HCT116 (cell line): ENCODE measurements around the gene FAM193A. TPM values are rescaled to one million over a fixed set of nuclear protein-coding genes. Genes with fewer than 3 reads are reported as not detected.

Experiments
- ATAC-seq: fragments of 200-7000 bp; cut with Tn5 transposase; 2 replicates; pipeline ENCODE4 v1.9.1; 2020; ENCODE audit warnings: mild to moderate bottlenecking, moderate library complexity
- BruUV-seq: library from RNA; stranded (reverse); fragments of 400-500 nt; replicated peaks from 2 replicates; lab custom pipeline; 2021; lab: Mats Ljungman, UMichigan
- CTCF ChIA-PET: fragments of 300-600 bp; sonication (Branson Sonifier 250); formaldehyde crosslinking; loops from one replicate; lab custom pipeline; 2021; ENCODE audit warnings: antibody characterized with exemption; lab: Charles Lee
- POLR2A ChIA-PET: fragments of 300-600, 350-600 bp; sonication (Branson Sonifier 250); formaldehyde crosslinking; loops from one replicate; lab custom pipeline; 2021; ENCODE audit warnings: antibody characterized with exemption; lab: Charles Lee
- RAD21 ChIA-PET, 2 experiments: fragments of 300-600 bp; sonication (Branson Sonifier 250); formaldehyde crosslinking; loops; one replicate each; lab custom pipeline; 2023; ENCODE audit warnings: low total read pairs in 2 of 2; ENCODE audit not compliant: uncharacterized antibody in 2 of 2, unreplicated experiment in 2 of 2, low non-redundant PET in 1 of 2; lab: Charles Lee
- DNase-seq: peaks from one replicate; pipeline ENCODE4 v3.0.0-alpha.2; 2010; ENCODE audit warnings: low read depth, low spot score
- H2AFZ ChIP-seq: fragments of 200-600 bp; shearing (Covaris generic), sonication (generic); 2 replicates; pipeline ENCODE4 v1.6.1; 2017; ENCODE audit warnings: low read depth, mixed run types, mixed read lengths, antibody characterized with exemption, low read length; ENCODE audit not compliant: poor library complexity, severe bottlenecking
- H3K27ac ChIP-seq: 2 replicates; pipeline ENCODE4 v1.5.1; 2012; ENCODE audit warnings: low read depth, low read length
- H3K27me3 ChIP-seq: fragments of 200-600 bp; sonication (generic); 2 replicates; pipeline ENCODE4 v1.6.1; 2016; ENCODE audit warnings: mixed run types, low read length, mixed read lengths; ENCODE audit not compliant: insufficient read depth
- H3K36me3 ChIP-seq, 2 experiments: fragments of 200-500 bp in 1 of 2; fragments of 200-600 bp in 1 of 2; sonication (Bioruptor generic) in 1 of 2; sonication (generic) in 1 of 2; 2 replicates each; pipeline versions ENCODE4 v1.5.1 to v1.6.1; 2014 to 2016; ENCODE audit warnings: low read length in 2 of 2, inconsistent platforms in 1 of 2, mixed read lengths in 1 of 2, mixed run types in 1 of 2; ENCODE audit not compliant: insufficient read depth in 2 of 2, control insufficient read depth in 1 of 2
- H3K4me1 ChIP-seq, 2 experiments: fragments of 200-600 bp in 1 of 2; sonication (generic) in 1 of 2; 2 replicates each; pipeline versions ENCODE4 v1.5.1 to v1.6.1; 2012 to 2017; ENCODE audit warnings: low read length in 2 of 2, inconsistent platforms in 1 of 2, mild to moderate bottlenecking in 1 of 2, mixed read lengths in 1 of 2, mixed run types in 1 of 2, moderate library complexity in 1 of 2; ENCODE audit not compliant: insufficient read depth in 2 of 2, control insufficient read depth in 1 of 2
- H3K4me2 ChIP-seq: fragments of 200-600 bp; sonication (generic); 2 replicates; pipeline ENCODE4 v1.6.1; 2017; ENCODE audit warnings: mixed run types, low read length, mixed read lengths
- H3K4me3 ChIP-seq, 2 experiments: fragments of 200-600 bp in 1 of 2; sonication (generic) in 1 of 2; replicated peaks in 1 of 2; 2 replicates each; pipeline ENCODE4 v1.5.1; 2011 to 2016; ENCODE audit warnings: low read length in 2 of 2, control low read depth in 1 of 2, low read depth in 1 of 2, mild to moderate bottlenecking in 1 of 2, mixed read lengths in 1 of 2, mixed run types in 1 of 2
- H3K79me2 ChIP-seq: fragments of 200-600 bp; sonication (generic); 2 replicates; pipeline ENCODE4 v1.6.1; 2017; ENCODE audit warnings: mild to moderate bottlenecking, mixed run types, low read length, moderate library complexity, mixed read lengths; ENCODE audit not compliant: insufficient read depth
- H3K9ac ChIP-seq: fragments of 200-600 bp; sonication (generic); 2 replicates; pipeline ENCODE4 v1.6.1; 2016; ENCODE audit warnings: low read length, mixed read lengths
- H3K9me2 ChIP-seq: fragments of 200-600 bp; sonication (generic), shearing (Covaris generic); 2 replicates; pipeline ENCODE4 v1.6.1; 2017; ENCODE audit warnings: mixed run types, mild to moderate bottlenecking, moderate library complexity; ENCODE audit not compliant: insufficient read depth
- H3K9me3 ChIP-seq, 2 experiments: fragments of 200-500 bp in 1 of 2; fragments of 200-600 bp in 1 of 2; sonication (Bioruptor generic) in 1 of 2; sonication (generic) in 1 of 2; 2 replicates each; pipeline ENCODE4 v1.6.1; 2014 to 2017; ENCODE audit warnings: low read length in 2 of 2, mixed read lengths in 2 of 2, inconsistent platforms in 1 of 2, low read depth in 1 of 2, mild to moderate bottlenecking in 1 of 2, mixed run types in 1 of 2, moderate library complexity in 1 of 2; ENCODE audit not compliant: control insufficient read depth in 1 of 2, insufficient read depth in 1 of 2
- H4K20me1 ChIP-seq: fragments of 200-600 bp; sonication (generic), shearing (Covaris generic); 2 replicates; pipeline ENCODE4 v1.6.1; 2017; ENCODE audit warnings: mixed run types, mild to moderate bottlenecking, moderate library complexity; ENCODE audit not compliant: insufficient read depth
- CBX3 ChIP-seq: IDR thresholded peaks from 2 replicates; pipeline ENCODE4 v1.6.1; 2012; ENCODE audit warnings: low read depth
- EZH2 ChIP-seq: fragments of 200-600 bp; sonication (generic); IDR thresholded peaks from 2 replicates; pipeline ENCODE4 v1.6.1; 2017; ENCODE audit warnings: antibody characterized with exemption, mixed run types
- EZH2phosphoT487 ChIP-seq: fragments of 200-600 bp; IDR thresholded peaks from 2 replicates; pipeline ENCODE4 v1.6.1; 2018; ENCODE audit warnings: antibody characterized with exemption, borderline replicate concordance
- FOSL1 ChIP-seq: IDR thresholded peaks from 2 replicates; pipeline ENCODE4 v1.6.1; 2012; ENCODE audit warnings: low read depth
- POLR2A ChIP-seq: IDR thresholded peaks from 2 replicates; pipeline ENCODE4 v1.7.0; 2011; ENCODE audit warnings: borderline replicate concordance; ENCODE audit not compliant: insufficient read depth, insufficient read length; ENCODE audit errors: extremely low read depth
- RAD21 ChIP-seq: IDR thresholded peaks from 2 replicates; pipeline ENCODE4 v1.6.1; 2012; ENCODE audit warnings: low read depth, mild to moderate bottlenecking
- SP1 ChIP-seq: IDR thresholded peaks from 2 replicates; pipeline ENCODE4 v1.6.1; 2012; ENCODE audit warnings: low read depth
- TCF7L2 ChIP-seq: IDR thresholded peaks from 2 replicates; pipeline ENCODE4 v1.7.0; 2011; ENCODE audit warnings: borderline replicate concordance, inconsistent platforms; ENCODE audit not compliant: insufficient read depth, insufficient read length; ENCODE audit errors: extremely low read depth
- ZBTB33 ChIP-seq: IDR thresholded peaks from 2 replicates; pipeline ENCODE4 v1.6.1; 2011; ENCODE audit warnings: mild to moderate bottlenecking, low read length, moderate library complexity; ENCODE audit not compliant: insufficient replicate concordance; ENCODE audit errors: extremely low read depth
- ZFX ChIP-seq: fragments of 450-650 bp; IDR thresholded peaks from 2 replicates; pipeline ENCODE4 v1.6.1; 2017
- intact Hi-C: fragments of 100-400 bp; cut with micrococcal nuclease; formaldehyde crosslinking; loops from 2 replicates; pipeline ENCODE4 v1.10.0; 2022
- total RNA-seq: library from RNA; stranded (reverse); gene quantifications from one replicate; pipeline ENCODE4 v1.2.1, GENCODE V29; 2021; ENCODE audit not compliant: unreplicated experiment
- TF ChIP-seq, protein P1 (sequence below): IDR thresholded peaks from 2 replicates; pipeline ENCODE4 v1.6.1; 2012; ENCODE audit warnings: low read depth

The FAM193A gene
- total RNA-seq, 1 experiment from 2014 or later = 15.7 TPM

GRCh38 chr4:2574009-2574408 lies 37.6 kb downstream of the FAM193A start:
- intact Hi-C loops = no loop called here
- Histone ChIP-seq H2AFZ (no peak overlapping the region), H3K27me3 (no peaks in the 10 kb centered on the region), H3K4me2 (no peak overlapping the region), H3K9me3 (no peaks in the 10 kb centered on the region), H4K20me1 (no peaks in the 10 kb centered on the region), H3K9me2 (no peaks in the 10 kb centered on the region), H3K9ac (no peak overlapping the region), H3K79me2 (peaks cover 96% of the 10 kb centered on the region), H3K36me3 (no peaks in the 10 kb centered on the region), H3K4me1 (peaks cover 0 to 3% of the 10 kb centered on the region in 2 experiments; a peak in 1 of 4 replicates), H3K4me3 (no peak overlapping the region), H3K27ac (no peak overlapping the region)
- DNase-seq (no peak), ATAC-seq (no peak)
- TF ChIP-seq POLR2A (no peak), CBX3 (no peak), ZFX (no peak), EZH2 (no peak), TCF7L2 (no peak), EZH2phosphoT487 (no peak), SP1 (no peak), FOSL1 (no peak), RAD21 (no peak), ZBTB33 (no peak)
- TF ChIP-seq, protein P1, sequence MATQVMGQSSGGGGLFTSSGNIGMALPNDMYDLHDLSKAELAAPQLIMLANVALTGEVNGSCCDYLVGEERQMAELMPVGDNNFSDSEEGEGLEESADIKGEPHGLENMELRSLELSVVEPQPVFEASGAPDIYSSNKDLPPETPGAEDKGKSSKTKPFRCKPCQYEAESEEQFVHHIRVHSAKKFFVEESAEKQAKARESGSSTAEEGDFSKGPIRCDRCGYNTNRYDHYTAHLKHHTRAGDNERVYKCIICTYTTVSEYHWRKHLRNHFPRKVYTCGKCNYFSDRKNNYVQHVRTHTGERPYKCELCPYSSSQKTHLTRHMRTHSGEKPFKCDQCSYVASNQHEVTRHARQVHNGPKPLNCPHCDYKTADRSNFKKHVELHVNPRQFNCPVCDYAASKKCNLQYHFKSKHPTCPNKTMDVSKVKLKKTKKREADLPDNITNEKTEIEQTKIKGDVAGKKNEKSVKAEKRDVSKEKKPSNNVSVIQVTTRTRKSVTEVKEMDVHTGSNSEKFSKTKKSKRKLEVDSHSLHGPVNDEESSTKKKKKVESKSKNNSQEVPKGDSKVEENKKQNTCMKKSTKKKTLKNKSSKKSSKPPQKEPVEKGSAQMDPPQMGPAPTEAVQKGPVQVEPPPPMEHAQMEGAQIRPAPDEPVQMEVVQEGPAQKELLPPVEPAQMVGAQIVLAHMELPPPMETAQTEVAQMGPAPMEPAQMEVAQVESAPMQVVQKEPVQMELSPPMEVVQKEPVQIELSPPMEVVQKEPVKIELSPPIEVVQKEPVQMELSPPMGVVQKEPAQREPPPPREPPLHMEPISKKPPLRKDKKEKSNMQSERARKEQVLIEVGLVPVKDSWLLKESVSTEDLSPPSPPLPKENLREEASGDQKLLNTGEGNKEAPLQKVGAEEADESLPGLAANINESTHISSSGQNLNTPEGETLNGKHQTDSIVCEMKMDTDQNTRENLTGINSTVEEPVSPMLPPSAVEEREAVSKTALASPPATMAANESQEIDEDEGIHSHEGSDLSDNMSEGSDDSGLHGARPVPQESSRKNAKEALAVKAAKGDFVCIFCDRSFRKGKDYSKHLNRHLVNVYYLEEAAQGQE = no peak
- ChIA-PET RAD21 (no interaction called here), CTCF (no interaction called here), POLR2A (no interaction called here)
- BruUV-seq = no TSS peak
